COLO668 (cell line): ENCODE results near the gene TXNL4B.
A peak's percentile ranks its signal among the peaks of the same experiment; 100 is the strongest.

ENCODE experiments used
- DNase-seq: peaks from one replicate; lab custom pipeline; 2025; ENCODE audit not compliant: unreplicated experiment; lab: John Stamatoyannopoulos, UW

TXNL4B gene

GRCh38 chr16:72042157-72042660 lies 51.2 kb downstream of the TXNL4B start:
- DNase-seq: peak; percentile 13

- DNase-seq: no peak
Measured at GRCh38 chr16:72036098-72036497, 57.3 kb downstream of the TXNL4B start.
